Superior temporal gyrus (tissue), 1 donor: ENCODE data around the gene ADAMTS1.
"Not testable (repeated sequence)": the region's sequence is repeated elsewhere in the genome, so short reads cannot be mapped to it uniquely, and the experiment has no call there.

Experiments used
- DNase-seq: peaks from one replicate; pipeline ENCODE4 v3.0.0-alpha.2; 2016; ENCODE audit errors: extremely low spot score

ADAMTS1 gene

DNA sequence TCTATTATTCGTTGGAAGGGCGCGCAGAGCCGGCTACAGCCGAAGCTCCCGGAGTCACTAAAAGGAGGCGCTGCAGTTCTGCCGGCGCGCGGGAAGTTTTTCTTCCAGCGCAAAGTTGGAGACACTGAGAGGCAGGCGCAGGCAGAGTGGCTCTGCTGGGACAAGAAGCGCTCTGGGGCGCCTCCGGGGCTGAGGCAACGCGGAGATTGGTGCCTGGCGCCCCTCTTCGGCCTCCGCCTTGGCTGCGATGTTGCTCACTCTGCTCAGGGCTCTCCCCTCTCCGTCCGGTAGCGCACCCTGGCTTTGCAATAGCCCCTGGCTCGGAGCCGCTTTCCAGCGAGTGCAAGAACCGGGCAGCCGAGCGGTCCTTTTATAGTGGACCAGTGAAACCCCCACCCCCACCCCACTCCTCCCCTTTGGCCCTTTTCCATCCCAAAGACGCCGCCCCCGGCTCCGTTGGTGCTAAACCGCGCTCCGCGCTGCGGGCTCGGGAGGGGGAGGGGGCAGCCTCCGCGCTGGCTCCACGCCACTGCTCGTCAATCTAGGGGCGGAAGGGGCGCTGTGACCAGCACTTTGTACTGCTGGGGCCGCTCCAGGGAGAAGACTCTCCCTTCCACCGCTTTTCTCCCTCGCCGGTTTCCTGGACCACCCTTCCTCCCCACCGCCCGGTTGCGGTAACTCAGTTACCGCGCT lies at the start of gene ADAMTS1:
Gene ADAMTS1 (minus strand): TSS at position 344 of the 693 bp plus-strand sequence. CDS start 455 bp downstream, outside the sequence.
- peak; percentile 96 for DNase-seq

DNA sequence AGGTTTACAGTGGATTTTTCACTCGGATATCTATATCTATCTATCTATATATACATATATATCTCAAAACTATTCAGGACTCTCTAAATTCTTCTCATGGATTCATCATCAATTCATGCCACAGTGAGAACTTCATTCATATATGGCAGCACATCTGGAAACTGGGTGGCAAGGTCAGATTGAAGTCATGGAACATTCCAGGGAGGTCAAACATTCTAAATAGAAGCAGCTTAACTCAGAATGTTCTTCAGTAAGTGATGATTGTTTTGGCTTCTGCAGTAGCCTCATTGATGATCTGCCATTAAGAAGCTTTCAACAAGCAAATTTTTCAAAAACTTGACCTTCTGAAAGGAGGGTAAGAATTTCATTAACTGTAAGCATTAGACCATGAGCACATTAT lies 46.9 kb upstream of the ADAMTS1 start:
- no peak for DNase-seq

DNA sequence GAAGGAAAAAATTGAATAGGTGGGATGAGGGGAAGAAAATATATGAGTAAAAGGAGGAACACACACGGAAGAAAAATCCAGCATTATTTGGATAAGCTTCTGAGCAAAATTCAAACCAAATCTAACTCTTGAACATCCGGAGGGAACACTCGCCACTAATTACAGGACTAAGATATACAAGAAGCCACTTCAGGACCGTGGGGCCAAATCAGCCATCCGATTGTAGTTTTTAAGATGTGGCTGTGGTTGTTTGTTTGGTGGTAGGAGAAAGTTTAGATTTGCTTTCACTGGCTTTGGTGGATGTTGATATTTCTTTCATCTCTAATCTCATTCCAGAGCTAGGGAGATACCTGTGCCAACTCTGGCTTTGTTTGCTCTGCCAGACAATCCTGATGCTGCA lies 43.7 kb upstream of the ADAMTS1 start:
- no peak for DNase-seq

DNA sequence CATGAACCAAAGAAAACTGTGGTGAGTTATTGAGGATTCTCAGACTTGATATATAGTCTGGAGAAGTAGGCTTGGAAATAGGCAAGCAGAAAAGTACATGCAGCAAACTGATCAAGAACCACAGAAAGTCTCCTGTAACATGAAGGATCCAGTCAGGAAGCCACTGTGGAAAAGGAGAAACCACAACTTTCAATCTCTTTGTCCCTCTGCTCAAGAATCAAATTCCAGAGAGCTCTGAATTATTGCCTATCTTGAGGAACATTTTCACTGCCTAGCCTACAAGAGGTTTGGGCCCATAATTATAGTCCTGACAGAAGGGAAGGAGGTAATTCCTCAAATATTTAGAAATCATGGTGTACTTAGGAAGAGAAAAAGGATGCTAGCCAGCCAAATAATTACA lies 43.0 kb upstream of the ADAMTS1 start:
- DNase-seq = no peak

DNA sequence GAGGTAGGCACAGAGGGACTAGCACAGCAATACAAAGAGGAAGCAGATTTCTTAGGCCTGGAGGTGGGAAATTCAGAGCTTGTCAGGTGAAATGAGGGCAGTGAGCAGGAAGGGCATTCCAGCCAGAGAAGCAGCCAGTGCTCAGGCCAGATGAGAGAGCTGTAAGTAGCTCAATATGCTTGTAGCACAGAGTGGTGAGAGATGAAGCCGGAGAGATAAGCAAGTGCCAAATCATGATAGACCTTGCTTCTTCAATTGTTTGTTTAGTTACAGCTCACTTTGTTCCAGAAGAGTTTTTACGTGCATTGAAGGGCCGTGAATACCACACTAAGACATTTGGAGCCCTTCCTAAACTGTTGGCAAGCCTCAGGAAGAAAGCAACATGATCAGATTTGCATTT lies 42.0 kb upstream of the ADAMTS1 start:
- DNase-seq = no peak

DNA sequence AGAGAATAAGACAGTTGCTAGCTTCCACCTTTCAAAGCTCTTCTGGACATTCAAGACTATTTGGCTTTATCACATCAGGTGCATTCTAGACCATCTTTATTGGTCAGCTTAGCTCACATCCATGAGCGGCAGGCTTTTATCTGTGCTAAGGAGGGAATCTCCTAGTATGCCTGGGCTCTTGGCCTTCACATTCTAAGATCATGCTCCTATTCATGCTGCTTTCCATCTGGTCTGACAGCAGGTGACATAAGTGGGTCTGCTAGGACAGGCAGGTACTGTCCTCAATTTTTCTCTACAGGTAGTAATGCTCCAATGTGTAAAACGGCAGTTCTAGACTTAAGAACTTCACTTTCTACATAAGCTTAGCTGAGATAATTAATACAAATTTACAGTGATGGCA lies 39.2 kb upstream of the ADAMTS1 start:
- DNase-seq = no peak

DNA sequence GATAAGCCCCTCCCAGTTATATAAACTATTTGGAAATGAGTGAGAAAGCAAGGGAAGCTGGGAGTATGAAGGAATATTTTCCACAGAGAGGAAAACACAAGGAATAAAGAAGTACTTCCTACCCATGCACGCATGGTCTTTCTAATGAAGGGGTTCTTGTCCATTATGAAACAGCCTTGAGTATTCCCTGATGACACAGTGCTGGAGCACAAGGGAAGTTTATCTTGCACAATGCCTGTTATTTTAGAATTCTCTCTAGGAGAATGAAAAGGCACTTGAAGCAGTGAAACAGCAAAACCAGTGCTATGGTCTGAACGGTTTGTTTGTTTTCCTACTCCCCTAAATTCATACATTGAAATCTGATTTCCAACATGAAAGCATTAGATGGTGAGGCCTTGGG lies 38.6 kb upstream of the ADAMTS1 start:
- DNase-seq = no peak

DNA sequence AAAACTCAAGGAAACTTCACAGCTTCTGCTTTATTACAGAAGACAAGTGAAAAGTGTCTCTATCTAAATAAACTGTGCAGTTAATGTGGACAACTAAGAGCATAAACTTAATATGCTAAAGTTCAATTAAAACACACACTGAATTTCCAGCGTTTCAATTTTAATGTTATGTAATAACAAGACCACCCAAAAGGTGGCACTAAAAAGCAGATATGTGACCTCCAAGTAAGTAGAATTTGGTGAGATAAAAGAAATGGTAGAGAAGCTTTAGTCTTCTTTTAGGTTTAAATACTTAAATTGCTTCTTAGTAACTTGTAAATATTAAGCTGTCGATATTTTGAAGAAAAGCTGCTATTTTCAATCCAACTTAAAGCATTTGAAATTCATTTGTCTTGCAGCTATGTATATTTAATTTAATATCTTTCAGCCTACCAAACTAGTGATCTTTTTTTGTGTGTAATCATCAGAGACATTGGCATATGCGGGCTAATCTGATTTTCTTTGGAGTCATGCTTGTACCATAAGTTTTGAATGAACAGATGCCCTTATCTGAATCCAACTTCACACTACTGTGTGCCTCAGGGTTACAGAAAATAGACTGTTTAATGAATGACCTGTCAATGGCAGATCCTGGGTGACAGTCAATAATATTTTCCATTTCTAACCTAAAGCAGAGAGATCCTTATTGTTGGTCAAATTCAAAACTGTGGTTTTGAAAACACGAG lies 36.5 kb upstream of the ADAMTS1 start:
- DNase-seq = no peak

DNA sequence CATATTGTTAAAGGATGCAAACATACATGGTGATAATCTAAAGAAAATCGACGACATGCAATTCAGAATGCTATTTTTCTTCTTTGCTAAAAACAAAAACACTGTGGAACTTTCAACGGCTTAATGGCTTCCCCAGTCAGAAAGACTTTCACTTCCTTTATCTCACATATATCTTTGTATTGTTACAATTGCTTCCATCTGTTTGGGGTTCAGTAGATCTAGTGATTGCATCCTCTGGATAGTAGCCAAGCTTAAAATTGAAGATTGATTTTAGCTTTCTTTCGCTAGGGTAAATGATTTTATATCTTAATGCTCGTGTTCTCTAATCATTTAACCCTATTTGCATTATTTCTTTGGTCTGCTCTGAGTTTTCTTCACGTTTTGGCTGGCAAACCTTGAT lies 31.8 kb upstream of the ADAMTS1 start:
- DNase-seq = no peak

DNA sequence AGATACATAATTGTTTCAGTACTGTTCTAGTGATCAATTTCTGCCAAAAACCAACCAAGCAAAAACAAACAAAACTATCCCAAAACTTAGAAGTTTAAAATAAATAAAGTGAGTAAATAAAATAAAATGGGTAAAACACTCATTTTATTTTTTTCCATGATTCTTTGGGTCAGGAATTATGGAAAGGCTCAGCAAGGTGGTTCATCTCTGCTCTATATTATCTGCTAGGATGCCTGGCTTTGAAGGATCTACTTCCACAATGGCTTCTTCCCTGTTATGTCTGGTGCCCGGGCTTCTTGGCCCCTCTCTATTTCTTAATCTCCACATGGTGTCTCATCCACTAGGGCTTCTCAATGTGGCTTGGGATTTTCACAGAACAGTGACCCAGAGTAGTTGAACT lies 29.1 kb upstream of the ADAMTS1 start:
- no peak for DNase-seq

DNA sequence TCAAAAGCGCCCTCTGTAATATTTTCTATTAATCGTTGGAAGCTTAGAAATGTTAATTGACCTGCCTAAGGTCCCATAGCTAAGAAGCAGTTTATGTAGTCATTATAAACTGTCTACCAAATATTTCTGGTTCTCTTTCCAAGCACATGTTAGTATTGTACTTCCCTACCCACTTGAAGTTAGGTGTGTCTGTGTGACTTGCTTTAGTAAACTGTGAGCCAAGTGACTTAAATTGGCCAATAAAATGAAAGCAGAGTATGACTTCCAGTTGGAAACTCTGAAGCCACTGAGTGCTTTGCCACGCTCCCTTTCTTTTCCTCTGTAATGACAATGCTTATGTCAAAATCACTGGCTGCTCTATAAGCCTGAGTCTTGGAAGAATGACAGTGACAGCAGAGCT lies 20.6 kb upstream of the ADAMTS1 start:
- DNase-seq = no peak

DNA sequence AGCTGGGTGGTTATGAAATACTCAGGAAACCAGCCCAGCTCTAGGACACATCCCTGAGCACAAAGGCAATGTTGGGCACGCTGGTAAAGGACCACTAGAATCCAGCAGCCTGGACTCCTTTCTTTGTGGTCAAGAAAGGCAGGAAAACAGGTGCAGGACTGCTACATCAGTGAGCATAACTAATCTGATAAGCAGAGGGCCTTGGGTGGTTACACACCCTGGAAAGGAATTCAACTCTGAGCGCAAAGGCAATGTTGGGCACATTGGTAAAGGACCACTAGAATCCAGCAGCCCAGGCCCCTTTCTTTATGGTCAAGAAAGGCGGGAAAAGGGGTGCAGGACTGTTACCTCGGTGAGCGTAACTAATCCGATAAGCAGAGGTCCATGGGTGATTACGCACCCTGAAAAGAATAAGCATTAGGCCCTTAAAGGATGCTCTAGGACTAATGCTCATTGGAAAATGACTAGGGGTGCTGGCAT lies 11.7 kb upstream of the ADAMTS1 start:
- DNase-seq = not testable (repeated sequence)

DNA sequence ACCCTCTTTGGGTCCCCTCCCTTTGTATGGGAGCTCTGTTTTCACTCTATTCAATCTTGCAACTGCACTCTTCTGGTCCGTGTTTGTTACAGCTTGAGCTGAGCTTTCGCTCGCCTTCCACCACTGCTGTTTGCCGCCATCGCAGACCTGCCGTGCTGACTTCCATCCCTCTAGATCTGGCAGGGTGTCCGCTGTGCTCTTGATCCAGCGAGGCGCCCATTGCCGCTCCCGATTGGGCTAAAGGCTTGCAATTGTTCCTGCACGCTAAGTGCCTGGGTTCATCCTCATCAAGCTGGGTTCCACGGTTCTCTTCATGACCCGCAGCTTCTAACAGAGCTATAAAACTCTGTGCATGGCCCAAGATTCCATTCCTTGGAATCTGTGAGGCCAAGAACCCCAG lies 9.5 kb upstream of the ADAMTS1 start:
- DNase-seq = not testable (repeated sequence)

DNA sequence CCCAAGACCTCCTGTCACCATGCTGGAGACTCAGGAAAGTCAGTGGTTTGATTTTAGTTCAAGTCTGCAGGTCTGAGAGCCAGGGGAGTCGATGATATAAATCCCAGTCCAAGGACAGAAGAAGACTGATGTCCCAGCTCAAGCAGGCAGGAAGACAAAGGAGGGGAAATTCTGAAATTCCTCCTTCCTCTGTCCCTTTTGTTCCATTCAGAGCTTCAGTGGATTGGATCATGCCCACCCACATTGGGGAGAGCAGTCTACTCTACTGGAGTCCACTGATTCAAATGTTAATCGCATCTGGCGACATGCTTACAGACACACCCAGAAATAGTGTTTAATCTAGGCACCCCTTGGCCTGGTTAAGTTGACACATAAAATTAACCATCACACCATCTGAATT lies 7.2 kb upstream of the ADAMTS1 start:
- no peak for DNase-seq

DNA sequence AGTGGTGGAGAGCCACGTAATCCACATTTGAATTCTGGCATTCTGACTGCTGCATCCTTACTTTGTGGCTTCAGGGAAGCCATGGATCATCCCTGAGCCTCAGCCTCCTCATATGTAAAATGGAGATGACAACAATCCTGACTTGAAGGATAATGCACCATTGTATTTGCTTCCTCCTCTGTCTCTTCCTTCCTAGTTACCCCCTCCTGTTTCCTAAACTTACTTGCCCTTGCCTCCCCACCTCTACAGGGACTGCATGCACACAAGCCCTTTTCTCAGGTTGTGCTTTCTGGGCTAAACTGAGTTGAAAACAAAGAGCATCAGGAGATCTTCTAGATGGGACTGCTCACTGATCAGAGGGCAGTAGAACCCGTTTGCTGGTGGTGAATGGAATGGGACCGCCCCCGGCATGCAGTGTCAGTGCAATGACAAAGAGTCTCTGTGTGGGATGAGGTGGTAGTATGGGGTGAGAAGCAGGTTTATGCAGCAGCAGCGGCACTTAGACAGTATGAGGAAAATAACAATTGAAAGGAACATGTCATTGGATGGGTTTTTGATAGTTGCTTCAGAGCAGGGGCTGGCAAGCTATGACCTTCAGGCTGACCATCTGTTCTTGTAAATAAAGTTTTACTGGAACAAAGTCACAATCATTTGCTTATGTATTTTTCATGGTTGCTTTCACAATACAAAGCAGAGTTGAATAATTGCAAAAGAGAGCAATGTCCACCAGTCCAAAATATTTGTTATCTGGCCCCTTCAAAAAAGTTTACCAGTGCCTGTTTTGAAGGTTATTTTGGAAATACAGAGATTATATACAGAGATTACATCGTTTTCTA lies 6.1 kb upstream of the ADAMTS1 start:
- peak; percentile 27 for DNase-seq

DNA sequence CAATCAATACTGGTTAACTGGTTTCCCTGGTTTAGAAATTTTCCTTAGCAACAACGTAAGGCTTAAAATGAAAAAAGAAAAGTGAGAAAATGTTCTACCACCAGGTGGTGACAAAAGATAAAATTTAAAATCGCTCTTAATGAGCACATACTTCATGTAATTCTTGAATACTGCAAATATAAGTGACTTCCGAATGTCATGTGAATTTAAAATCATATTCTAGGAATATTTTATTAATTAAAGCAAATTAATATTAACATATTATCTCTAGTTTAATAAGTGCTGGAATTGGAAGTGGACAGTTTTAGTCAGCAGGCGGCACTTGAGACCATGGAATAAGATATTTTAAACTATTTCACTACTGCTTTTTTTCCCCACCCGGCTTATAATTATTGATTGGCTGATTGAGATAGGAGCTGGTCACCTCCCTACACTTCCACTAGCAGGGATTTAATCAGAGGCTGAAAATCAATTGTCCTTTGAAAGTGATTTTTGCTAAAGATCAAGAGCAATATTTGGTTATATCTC lies 5.0 kb upstream of the ADAMTS1 start:
- peak; percentile 96 for DNase-seq

DNA sequence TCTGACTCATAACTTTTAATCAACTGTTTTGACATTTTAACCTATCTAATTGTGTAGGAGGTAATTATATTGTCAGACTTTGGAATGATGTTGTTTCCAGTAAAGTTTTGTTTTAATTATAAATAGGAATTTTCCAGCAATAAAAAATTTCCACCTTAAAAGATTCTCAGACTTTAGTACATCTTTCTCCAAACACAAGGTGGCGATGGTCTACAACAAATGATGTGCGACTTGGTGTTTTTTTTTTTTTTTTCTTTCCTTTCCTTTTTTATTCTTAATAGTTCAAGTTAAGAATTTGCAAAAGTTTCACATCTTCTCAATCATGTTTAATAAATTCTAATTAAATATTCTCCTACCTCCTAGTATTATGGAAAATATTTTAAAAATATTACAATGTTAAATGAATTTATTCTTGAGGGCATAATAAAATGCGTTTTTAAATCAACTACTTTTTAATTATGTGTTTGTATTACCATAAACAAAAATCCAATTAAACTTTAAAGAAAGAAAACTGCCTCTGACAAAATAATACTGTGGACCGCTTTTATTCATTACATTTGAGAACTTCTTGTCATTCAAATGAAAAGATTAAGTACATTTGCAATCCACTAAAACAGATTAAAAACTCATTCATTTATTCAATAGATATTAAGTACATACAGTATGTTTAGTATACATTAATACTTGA lies 4.4 kb upstream of the ADAMTS1 start:
- peak; percentile 93 for DNase-seq

DNA sequence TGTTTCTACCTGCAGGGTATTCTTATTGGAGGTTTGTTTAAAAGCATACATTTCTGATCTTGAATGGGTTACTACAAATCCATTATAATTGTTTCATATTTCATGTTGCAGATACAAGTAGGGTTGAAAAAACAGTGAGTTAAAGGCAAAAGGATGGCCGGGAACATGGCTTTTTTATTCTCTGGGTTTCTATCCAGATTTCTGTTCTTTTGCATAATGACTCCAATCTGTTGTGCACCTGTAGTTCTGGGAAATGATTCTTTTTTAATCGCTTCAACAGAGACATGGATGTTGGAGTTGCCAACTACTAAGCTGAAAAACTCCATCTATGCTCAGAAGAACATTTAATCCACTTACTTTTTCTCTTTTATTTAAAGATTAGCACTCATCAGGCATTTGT lies 2.7 kb upstream of the ADAMTS1 start:
- peak; percentile 52 for DNase-seq

DNA sequence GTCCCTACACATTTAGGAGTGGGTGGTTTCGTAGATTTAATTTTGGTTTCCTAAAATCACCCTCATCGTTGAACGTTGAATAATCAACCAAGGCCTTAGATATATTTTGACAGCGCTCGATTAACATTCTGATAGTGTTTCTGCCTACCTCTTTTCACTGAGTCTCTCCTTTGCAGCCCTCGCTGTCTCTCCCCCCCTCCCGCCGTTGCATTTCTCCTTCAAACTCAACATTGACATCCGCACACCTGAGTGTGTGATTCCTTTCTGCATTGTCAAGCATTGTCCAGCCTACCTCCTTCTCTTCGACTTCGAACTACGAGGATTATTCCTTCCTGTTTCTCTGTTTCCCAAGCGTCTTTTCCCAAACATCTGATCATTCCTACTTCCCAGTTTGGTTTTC lies 1.8 kb upstream of the ADAMTS1 start:
- DNase-seq = no peak

DNA sequence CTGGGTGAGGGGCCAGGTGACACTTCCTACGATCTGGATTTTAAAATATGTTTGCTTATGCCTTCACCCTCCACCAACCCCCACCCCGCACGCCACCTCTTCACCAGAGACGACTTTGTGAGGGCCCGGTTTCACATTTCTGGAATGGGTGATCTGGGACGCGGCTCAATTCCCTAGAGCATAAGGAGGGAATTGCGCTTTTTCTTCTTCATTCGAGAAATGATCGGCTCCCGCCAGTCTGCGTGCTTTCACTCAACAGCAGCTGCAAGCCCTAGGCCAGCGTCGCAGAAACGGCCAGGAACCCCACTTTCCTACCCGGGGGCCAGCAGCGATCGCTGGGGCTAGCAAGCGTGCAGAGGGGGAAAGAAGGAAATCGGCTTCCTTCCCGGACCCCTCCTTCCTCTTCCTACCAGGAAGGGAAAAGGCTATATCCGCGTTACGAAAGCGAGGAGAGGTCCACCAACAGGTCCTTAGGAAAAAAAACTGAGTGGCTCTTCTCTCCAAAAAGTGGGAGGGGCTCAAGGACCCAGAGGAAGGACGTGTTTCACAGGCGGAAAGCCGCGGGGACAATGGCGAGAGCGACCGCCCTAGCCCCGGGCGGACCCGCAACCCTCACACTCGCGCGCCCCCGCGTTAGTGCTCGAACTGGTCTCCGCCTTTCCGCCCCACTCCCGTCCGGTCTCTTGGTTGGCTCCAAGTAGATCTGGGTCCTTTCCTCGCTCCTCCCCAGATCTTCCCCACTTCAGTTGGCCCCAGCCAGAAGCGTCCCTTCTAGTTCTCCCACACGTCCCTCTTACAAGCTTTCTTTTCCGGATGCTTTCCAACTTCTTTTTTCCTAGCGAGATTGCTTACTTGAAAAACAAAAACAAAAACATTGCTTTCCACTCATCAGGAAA lies 1.1 kb upstream of the ADAMTS1 start:
- peak; percentile 86 for DNase-seq

DNA sequence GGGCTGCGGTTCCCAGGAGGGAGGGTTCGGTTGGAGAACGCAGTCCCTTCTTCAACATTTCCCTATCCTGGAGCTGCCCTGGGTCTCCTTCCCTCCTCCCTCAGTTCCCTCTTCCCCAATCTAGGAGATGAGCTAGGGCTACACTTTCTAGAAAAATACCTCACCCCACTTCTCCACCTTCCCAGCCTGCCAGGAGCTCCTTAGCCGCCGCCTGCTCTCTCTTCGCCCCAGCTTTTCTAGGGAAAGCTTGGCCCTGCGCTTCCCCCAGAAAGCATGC lies 488 bp upstream of the ADAMTS1 start:
- DNase-seq = peak; percentile 73
